Erythroblast (primary cell): ENCODE measurements around the gene MRPL40.
"Not testable (repeated sequence)": the region's sequence is repeated elsewhere in the genome, so short reads cannot be mapped to it uniquely, and the experiment has no call there.

ENCODE experiments used
- GATA1 ChIP-seq: IDR thresholded peaks from 2 replicates; pipeline ENCODE4 v1.6.1; 2011; ENCODE audit warnings: low read depth, mild to moderate bottlenecking, control low read depth, low read length, moderate library complexity
- POLR2A ChIP-seq: IDR thresholded peaks from 2 replicates; pipeline ENCODE4 v1.6.1; 2011; ENCODE audit warnings: mild to moderate bottlenecking, low read length

GRCh38 chr22:19436444-19437161, 4.3 kb downstream of the MRPL40 start:
- TF ChIP-seq POLR2A, GATA1: not testable (repeated sequence)
